Stomach (tissue), 4 donors: Measurements from ENCODE around the gene SLC6A12.

Experiments used
- CTCF ChIP-seq, 7 experiments: fragments of 450-650 bp in 4 of 7; fragments of 200-600 bp in 3 of 7; sonication (generic) in 3 of 7; IDR thresholded peaks; one replicate each; pipeline ENCODE4 v1.5.1; 2016 to 2019; ENCODE audit warnings: antibody characterized with exemption in 7 of 7, control low read depth in 2 of 7, mild to moderate bottlenecking in 1 of 7
- POLR2A ChIP-seq, 4 donors: fragments of 450-650 bp; IDR thresholded peaks; one replicate each; pipeline ENCODE4 v1.6.1; 2016; ENCODE audit warnings: antibody characterized with exemption in 4 of 4, control low read depth in 2 of 4, mild to moderate bottlenecking in 1 of 4, moderate library complexity in 1 of 4
- POLR2AphosphoS5 ChIP-seq, 3 donors: sonication (generic); formaldehyde crosslinking; IDR thresholded peaks; one replicate each; pipeline ENCODE4 v1.6.1; 2016; ENCODE audit warnings: antibody characterized with exemption in 3 of 3

- no peak for TF ChIP-seq CTCF (IDR thresholded peaks at IDR 0.05)
- no peak for TF ChIP-seq POLR2A (IDR thresholded peaks at IDR 0.05)
- TF ChIP-seq POLR2AphosphoS5 (IDR thresholded peaks at IDR 0.05), result no peak
Measured at GRCh38 chr12:211142-211465, 2.9 kb downstream of the SLC6A12 start.
